Endothelial cell of umbilical vein (primary cell): ENCODE measurements around the gene ADCY3. TPM values are rescaled to one million over a fixed set of nuclear protein-coding genes. Genes with fewer than 3 reads are reported as not detected.

Experiments
- BruUV-seq: library from RNA; stranded (reverse); fragments of 400-500 nt; replicated peaks from 2 replicates; lab custom pipeline; 2021; lab: Mats Ljungman, UMichigan
- CTCF ChIA-PET: fragments of 300-600, 350-600 bp; sonication (Branson Sonifier 250); formaldehyde crosslinking; loops from one replicate; lab custom pipeline; 2021; ENCODE audit warnings: antibody characterized with exemption, inconsistent platforms; lab: Charles Lee
- POLR2A ChIA-PET: fragments of 300-600, 350-600 bp; sonication (Branson Sonifier 250); formaldehyde crosslinking; loops from one replicate; lab custom pipeline; 2021; ENCODE audit warnings: antibody characterized with exemption, inconsistent platforms; lab: Charles Lee
- DNase-seq: peaks from one replicate; pipeline ENCODE4 v3.0.0-alpha.2; 2011; ENCODE audit warnings: low read depth, low spot score
- FAIRE-seq: peaks from 2 replicates; lab custom pipeline; 2011; peaks lifted over from hg19 to GRCh38; lab: Jason Lieb, UNC
- H2AFZ ChIP-seq: 2 replicates; pipeline ENCODE4 v1.6.0; 2012; ENCODE audit warnings: low read depth, low read length, control low read depth, inconsistent platforms
- H3K27ac ChIP-seq: 2 replicates; pipeline ENCODE4 v1.5.1; 2011; ENCODE audit warnings: low read depth, mild to moderate bottlenecking, control low read depth, low read length, moderate library complexity; ENCODE audit not compliant: insufficient read depth
- H3K27me3 ChIP-seq, 2 experiments: 2 replicates each; pipeline versions ENCODE4 v1.6.0 to v1.6.1; 2011; ENCODE audit warnings: low read length in 2 of 2, mixed read lengths in 1 of 2; ENCODE audit not compliant: control insufficient read depth in 2 of 2, insufficient read depth in 2 of 2
- H3K36me3 ChIP-seq, 2 experiments: 2 replicates in 1 of 2; 3 replicates in 1 of 2; pipeline ENCODE4 v1.5.1; 2011; ENCODE audit warnings: low read length in 2 of 2, mild to moderate bottlenecking in 1 of 2, moderate library complexity in 1 of 2; ENCODE audit not compliant: control insufficient read depth in 2 of 2, insufficient read depth in 2 of 2; ENCODE audit errors: extremely low read depth in 1 of 2
- H3K4me1 ChIP-seq: 3 replicates; pipeline ENCODE4 v1.5.1; 2011; ENCODE audit warnings: mild to moderate bottlenecking, low read length; ENCODE audit not compliant: control insufficient read depth, insufficient read depth; ENCODE audit errors: extremely low read depth
- H3K4me2 ChIP-seq: 2 replicates; pipeline ENCODE4 v1.6.1; 2011; ENCODE audit warnings: low read length, control low read depth, mixed read lengths; ENCODE audit not compliant: insufficient read depth
- H3K4me3 ChIP-seq, 3 experiments: fragments of 200-600 bp in 1 of 3; sonication (generic), shearing (Covaris generic) in 1 of 3; replicated peaks in 1 of 3; 2 replicates each; pipeline ENCODE4 v1.5.1; 2011 to 2016; ENCODE audit warnings: control low read depth in 3 of 3, low read length in 3 of 3, mild to moderate bottlenecking in 2 of 3, inconsistent platforms in 1 of 3, low read depth in 1 of 3, moderate library complexity in 1 of 3; ENCODE audit not compliant: insufficient read depth in 1 of 3
- H3K79me2 ChIP-seq: 2 replicates; pipeline ENCODE4 v1.6.0; 2012; ENCODE audit warnings: low read length, inconsistent platforms; ENCODE audit not compliant: control insufficient read depth, insufficient read depth
- H3K9ac ChIP-seq: replicated peaks from 2 replicates; pipeline ENCODE3; 2011; ENCODE audit warnings: low read length, control low read depth; ENCODE audit not compliant: insufficient read depth; ENCODE audit errors: extremely low read depth
- H3K9me1 ChIP-seq: replicated peaks from 3 replicates; pipeline ENCODE4 v1.6.0; 2011; ENCODE audit warnings: mild to moderate bottlenecking, low read length; ENCODE audit not compliant: control insufficient read depth, insufficient read depth; ENCODE audit errors: extremely low read depth
- H3K9me3 ChIP-seq: replicated peaks from 2 replicates; pipeline ENCODE4 v1.5.1; 2012; ENCODE audit warnings: low read length, inconsistent platforms; ENCODE audit not compliant: control insufficient read depth, insufficient read depth
- H4K20me1 ChIP-seq: replicated peaks from 2 replicates; pipeline ENCODE3; 2011; ENCODE audit warnings: mild to moderate bottlenecking, low read length; ENCODE audit not compliant: control insufficient read depth, insufficient read depth; ENCODE audit errors: extremely low read depth
- EZH2 ChIP-seq: IDR thresholded peaks from 2 replicates; pipeline ENCODE4 v1.6.1; 2012; ENCODE audit warnings: borderline replicate concordance, low read depth, mild to moderate bottlenecking, moderate library complexity, low read length, inconsistent platforms; ENCODE audit not compliant: severe bottlenecking
- FOS ChIP-seq: IDR thresholded peaks from 2 replicates; pipeline ENCODE4 v1.6.1; 2011; ENCODE audit warnings: mild to moderate bottlenecking, low read length, moderate library complexity, borderline replicate concordance; ENCODE audit not compliant: insufficient read depth
- GATA2 ChIP-seq: IDR thresholded peaks from 2 replicates; pipeline ENCODE4 v1.7.0; 2011; ENCODE audit warnings: low read depth, mild to moderate bottlenecking, moderate library complexity, mixed read lengths, low read length; ENCODE audit not compliant: insufficient read length, insufficient read depth
- JUN ChIP-seq: IDR thresholded peaks from 2 replicates; pipeline ENCODE4 v1.6.1; 2011; ENCODE audit warnings: borderline replicate concordance, low read depth; ENCODE audit not compliant: insufficient read length, insufficient read depth
- MYC ChIP-seq: IDR thresholded peaks from one replicate; pipeline ENCODE4 v1.6.1; 2011; ENCODE audit warnings: mild to moderate bottlenecking, low read depth, low read length
- POLR2A ChIP-seq: IDR thresholded peaks from 2 replicates; pipeline ENCODE4 v1.6.1; 2012; ENCODE audit warnings: low read depth, mild to moderate bottlenecking, control low read depth, low read length
- POLR2AphosphoS5 ChIP-seq: IDR thresholded peaks from 2 replicates; pipeline ENCODE4 v1.6.1; 2012; ENCODE audit warnings: low read depth, mild to moderate bottlenecking, control low read depth, low read length, moderate library complexity; ENCODE audit not compliant: insufficient read depth
- dilution Hi-C: fragments of 300-500 bp; cut with MboI; formaldehyde crosslinking; loops from one replicate; pipeline ENCODE4 v1.15.0; 2019; ENCODE audit warnings: low sequenced_read_pairs; ENCODE audit not compliant: extremely low pct_ligation_motif_present
- intact Hi-C: fragments of 100-400 bp; cut with micrococcal nuclease; formaldehyde crosslinking; loops from one replicate; pipeline ENCODE4 v1.10.0; 2022
- polyA plus RNA-seq, 4 experiments: library from polyadenylated mRNA; depleted of rRNA in 3 of 4; stranded (reverse) in 3 of 4; unstranded in 1 of 4; fragments of >200 nt; gene quantifications; 2 replicates each; pipeline versions ENCODE4 v1.2.1 to v1.2.3, GENCODE V29; 2011 to 2012; ENCODE audit warnings: missing spikeins in 1 of 4
- total RNA-seq: library from RNA; stranded (reverse); gene quantifications from 2 replicates; pipeline ENCODE4 v1.2.3, GENCODE V29; 2021
- TF ChIP-seq, protein P1 (sequence below): IDR thresholded peaks from 2 replicates; pipeline ENCODE4 v1.6.1; 2011; ENCODE audit not compliant: insufficient read depth, insufficient read length
- TF ChIP-seq, protein P2 (sequence below), 2 donors: IDR thresholded peaks; 1 replicate in 1 of 2; 2 replicates in 1 of 2; pipeline ENCODE4 v1.5.1; 2011; ENCODE audit warnings: low read length in 2 of 2, mild to moderate bottlenecking in 2 of 2, moderate library complexity in 2 of 2, control low read depth in 1 of 2, inconsistent platforms in 1 of 2, low read depth in 1 of 2; ENCODE audit not compliant: insufficient read depth in 1 of 2; ENCODE audit errors: extremely low read depth in 1 of 2

ADCY3 gene
- total and polyA plus RNA-seq, 2 donors (not counting 3 experiments of a cell fraction or from before 2014, with no cell fraction given), result 54.0 to 61.3 TPM

DNA sequence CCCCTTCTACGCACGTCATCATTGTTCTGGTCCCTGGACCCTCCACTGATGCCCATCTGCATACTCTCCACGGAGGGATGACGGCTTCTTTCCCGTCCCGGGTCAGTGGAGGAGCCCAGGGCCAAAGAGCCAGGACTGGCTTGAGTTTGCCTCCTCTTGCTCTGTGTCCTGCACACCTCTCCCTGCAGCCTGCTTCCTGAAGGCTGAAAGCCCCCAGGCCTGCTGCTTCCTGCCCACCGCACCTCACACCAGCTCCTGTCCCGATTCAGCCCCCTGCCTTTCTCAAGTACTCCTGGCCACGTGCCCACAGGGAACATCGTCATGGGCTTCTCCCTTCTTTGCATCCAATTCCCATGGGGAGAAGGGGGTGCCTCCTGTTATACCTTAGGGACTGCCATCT, 7.1 kb downstream of the ADCY3 start:
- dilution Hi-C loops (no loop called here), intact Hi-C loops (no loop called here)
- no peak overlapping the region for H3K4me2 ChIP-seq
- ChIA-PET POLR2A (no interaction called here), CTCF (interaction anchor here (0.6 to 1.1 kb wide), 2 partner anchors 11 to 323 kb away, joined by 3 read pairs; no protein-coding TSS in a partner anchor)
- no peaks in the 10 kb centered on the region for H3K36me3 ChIP-seq
- H3K9me1 ChIP-seq, result no peaks in the 10 kb centered on the region
- no peak overlapping the region for H3K4me3 ChIP-seq
- H3K4me1 ChIP-seq, result no peaks in the 10 kb centered on the region
- TF ChIP-seq, protein P1, sequence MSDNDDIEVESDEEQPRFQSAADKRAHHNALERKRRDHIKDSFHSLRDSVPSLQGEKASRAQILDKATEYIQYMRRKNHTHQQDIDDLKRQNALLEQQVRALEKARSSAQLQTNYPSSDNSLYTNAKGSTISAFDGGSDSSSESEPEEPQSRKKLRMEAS, result no peak
- TF ChIP-seq, protein P2, sequence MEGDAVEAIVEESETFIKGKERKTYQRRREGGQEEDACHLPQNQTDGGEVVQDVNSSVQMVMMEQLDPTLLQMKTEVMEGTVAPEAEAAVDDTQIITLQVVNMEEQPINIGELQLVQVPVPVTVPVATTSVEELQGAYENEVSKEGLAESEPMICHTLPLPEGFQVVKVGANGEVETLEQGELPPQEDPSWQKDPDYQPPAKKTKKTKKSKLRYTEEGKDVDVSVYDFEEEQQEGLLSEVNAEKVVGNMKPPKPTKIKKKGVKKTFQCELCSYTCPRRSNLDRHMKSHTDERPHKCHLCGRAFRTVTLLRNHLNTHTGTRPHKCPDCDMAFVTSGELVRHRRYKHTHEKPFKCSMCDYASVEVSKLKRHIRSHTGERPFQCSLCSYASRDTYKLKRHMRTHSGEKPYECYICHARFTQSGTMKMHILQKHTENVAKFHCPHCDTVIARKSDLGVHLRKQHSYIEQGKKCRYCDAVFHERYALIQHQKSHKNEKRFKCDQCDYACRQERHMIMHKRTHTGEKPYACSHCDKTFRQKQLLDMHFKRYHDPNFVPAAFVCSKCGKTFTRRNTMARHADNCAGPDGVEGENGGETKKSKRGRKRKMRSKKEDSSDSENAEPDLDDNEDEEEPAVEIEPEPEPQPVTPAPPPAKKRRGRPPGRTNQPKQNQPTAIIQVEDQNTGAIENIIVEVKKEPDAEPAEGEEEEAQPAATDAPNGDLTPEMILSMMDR (IDR thresholded peaks at IDR 0.05; ENCODE audit: extremely low read depth in 1 of 2, insufficient read depth in 1 of 2, low read depth in 1 of 2, low read length in 2 of 2), result no peak
- no peak for TF ChIP-seq FOS
- no peak for TF ChIP-seq JUN
- no peak for TF ChIP-seq EZH2
- TF ChIP-seq POLR2A, result no peak
- no peak for TF ChIP-seq GATA2
- TF ChIP-seq POLR2AphosphoS5, result no peak
- no peak for TF ChIP-seq MYC
- H3K27me3 ChIP-seq, result no peaks in the 10 kb centered on the region
- DNase-seq (no peak), FAIRE-seq (no peak)
- H3K79me2 ChIP-seq, result peaks cover 4% of the 10 kb centered on the region
- H3K9me3 ChIP-seq, result no peaks in the 10 kb centered on the region
- H3K27ac ChIP-seq, result no peak overlapping the region
- BruUV-seq, result no TSS peak
- H4K20me1 ChIP-seq, result no peaks in the 10 kb centered on the region
- no peak overlapping the region for H2AFZ ChIP-seq
- no peak overlapping the region for H3K9ac ChIP-seq
